NCI-H510A treated with DMSO at 0.1 percent for 48 hours (cell line): ENCODE results near the gene OSTC.
"Not testable (repeated sequence)": the region's sequence is repeated elsewhere in the genome, so short reads cannot be mapped to it uniquely, and the experiment has no call there.

ENCODE experiments used
- DNase-seq: peaks from one replicate; lab custom pipeline; 2025; lab: John Stamatoyannopoulos, UW

The OSTC gene

DNA sequence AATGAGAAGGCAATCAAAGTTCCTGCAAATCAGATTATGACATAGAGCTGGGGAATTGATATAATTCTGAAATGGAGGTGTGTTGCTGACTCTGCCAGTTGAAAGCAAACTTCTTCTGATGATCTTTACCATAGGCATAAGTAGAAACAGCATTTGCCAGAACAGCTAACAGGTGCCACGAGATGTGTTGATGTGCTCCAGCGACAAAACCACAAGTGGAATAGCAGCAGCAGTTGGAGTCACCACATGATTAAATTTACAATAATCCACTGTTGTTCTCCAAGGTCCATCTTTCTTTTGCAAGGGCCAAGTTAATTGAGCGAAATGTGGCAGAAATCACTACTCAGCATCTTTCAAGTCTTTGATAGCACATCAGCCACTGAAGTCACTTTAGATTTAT is 3.7 kb upstream of the OSTC start:
- no peak for DNase-seq

DNA sequence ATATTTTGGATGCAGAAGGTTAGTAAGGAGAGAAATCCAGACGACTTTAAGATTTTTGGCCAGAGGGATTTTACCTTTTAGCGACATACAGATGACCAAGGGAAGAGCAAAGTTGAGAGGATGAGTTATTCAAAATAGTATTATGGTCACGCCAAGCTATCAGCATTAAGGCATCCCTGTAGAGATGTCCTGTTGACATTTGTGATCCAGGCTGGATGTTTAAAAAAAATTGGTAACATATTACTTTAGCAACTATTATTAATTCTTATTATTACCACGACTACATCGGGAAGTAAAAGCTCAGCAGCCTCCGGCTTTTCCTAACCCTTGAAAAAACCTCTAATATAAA is 562 bp upstream of the OSTC start:
- DNase-seq: no peak

DNA sequence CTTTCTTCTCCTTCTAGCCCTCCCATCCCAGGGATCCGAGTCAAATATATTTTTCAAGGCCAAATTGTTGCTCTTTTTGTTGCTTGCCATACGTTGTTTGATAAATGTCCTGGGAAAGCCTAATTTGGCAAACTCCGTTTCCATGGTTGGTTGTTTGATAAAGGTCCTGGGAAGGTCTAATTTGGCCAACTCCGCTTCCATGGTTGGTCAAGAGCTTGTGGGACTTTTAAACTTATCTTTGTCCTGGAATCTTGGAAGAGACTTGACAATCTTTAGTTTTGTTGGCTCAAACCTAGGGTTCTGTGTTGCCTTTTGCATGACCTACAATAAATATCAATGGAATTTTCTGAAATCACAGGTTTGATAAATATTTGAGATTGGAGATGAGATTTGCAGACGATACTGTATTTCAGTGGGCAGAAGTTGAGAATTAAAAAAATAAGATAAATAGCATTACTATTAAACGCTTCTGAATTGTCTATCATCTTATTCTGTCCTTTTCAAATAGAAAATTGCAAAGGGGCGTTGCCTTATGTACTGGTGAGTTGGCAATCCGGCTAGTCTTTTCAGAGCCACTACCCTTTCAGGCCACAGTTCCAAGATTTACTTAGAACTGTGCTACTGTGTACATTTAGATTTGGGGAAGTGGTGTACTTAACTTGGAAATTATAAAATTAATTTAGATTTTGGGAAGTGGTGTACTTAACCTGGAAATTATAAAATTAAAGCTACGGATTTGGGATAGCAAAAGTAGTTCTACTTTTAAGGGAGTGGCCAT is 804 bp downstream of the OSTC start:
- DNase-seq: no peak

DNA sequence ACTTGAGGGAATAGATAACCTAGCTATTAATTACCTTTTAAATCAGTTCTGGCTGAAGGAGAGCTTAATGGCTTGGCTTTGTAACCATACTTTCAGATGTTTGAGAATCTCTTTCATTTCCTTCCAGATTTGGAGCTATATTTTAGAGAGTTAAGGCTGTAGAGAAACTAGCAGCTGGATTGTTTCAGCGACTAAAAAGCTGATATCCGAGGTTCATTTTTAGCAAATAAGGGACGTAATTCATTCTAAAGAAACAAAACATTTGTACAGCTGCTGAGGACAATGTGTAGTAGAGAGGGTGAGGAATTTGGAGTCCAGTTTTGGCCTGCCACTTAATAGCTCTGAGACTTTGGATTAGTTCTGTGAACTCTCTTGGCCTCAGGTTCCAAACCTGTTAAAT is 12.2 kb downstream of the OSTC start:
- no peak for DNase-seq

DNA sequence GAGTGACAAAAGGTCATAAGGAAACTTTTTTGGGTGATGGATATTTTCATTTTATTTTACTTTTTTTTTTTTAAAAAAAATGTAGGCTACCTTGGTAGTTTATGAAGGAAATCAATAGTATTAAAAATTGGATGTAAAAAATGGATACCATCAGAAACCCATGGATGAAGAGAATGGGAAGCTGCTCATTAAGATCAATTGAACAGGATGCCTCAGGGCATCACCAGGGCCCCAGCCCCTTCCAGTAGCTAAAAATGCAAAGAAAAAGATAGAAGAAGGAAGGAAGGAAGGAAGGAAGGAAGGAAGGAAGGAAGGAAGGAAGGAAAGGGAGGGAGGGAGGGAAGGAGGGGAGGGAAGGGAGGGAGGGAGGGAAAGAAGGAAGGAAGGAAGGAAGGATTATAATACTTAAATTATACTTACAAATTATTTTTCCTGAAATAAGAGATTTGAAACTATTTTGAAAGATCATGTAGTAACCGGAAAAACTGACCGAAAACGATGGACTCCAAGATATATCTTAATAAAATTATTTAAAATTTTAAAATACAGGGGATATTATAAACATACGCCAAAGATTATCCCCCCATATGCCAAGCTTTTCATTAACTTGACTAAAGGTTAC is 24.1 kb downstream of the OSTC start:
- DNase-seq: no peak

DNA sequence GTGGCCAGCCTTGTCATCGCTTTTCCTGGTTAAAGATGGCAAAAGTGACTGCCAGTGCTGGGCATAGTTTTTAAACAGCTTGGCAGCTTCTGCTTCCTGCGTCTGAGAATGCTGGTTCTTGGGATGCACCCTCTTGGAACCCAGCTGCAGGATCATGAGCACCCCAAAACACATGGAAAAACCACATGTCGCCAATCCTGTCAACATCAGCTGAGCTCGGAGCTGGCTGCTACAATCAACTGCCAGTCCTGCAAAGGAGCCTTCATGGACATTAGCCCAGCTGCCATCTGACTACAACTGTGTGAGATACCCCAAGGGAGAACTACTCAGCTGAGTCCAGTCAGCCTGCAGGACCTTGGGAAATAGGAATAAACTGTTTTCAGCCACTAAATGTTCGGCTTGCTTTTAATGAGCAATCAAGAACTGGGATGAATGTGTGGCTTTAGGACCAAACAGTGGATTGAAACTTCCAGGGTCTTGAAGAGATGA is 31.0 kb downstream of the OSTC start:
- DNase-seq: no peak

DNA sequence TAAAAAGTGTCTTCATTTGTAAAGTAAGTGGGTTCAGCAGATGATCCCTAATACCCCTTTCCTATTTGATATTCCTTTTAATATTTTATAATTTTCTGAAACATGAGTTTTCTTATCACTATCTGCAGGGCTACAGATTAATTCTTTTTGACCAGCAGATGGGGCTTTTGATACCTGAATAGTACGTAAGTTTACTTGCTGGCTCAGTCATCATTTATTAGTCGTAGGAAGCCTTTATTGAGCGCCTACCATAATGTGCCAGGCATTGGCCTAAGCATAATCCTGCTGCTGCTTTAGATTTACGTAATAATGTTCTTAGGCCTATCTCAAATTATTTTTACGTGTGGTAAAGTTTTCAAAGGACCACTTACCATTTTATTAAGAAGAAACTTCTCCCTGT is 33.1 kb downstream of the OSTC start:
- DNase-seq: peak; percentile 12

DNA sequence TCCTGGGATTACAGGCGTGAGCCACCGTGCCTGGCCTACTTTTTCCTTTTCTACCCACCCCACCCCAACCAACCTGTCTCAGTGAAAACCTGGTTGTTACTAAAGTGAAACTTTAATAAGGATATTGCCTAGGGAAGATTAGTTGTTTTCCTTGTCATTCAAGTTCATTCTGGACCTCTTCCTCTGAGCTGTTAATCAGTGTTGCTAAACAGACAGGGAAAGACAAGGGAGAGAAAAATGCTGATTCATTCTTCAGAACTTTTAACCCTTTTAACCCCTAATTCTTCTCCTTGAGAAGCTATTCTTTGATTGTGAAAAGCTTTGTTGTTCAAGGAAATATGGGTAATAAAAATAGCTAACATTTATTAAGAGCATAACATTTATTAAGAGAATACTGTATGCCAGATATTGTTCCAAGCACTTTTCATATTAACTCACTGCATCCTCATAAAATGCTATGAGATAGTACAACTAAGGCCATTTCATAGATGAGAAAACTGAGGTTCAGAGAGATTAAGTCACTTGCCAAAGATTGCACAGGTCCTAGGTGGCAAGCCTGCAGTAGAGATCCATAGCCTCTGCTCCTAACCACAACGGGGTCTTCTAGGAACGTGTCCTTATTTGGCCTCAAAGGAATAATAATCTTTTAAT is 34.8 kb downstream of the OSTC start:
- DNase-seq: no peak

DNA sequence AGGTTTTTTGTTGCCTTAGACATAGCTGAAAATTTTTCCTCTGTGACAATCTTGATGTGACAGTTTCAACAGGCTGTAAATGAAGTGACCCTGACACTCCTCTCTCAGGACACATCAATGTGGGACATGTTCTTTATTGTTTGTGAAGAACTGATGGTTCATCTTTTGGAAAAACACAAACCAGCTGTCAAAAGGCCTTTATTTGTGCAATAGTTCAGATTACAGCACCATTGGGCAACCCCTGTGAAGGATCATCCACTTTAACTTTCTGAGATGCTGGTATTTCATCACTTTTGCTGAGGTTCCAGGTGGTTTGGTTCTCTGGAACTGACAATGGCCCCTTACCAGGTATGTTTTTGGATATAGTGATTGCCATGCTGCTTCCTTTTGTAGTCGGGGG is 40.3 kb downstream of the OSTC start:
- no peak for DNase-seq

DNA sequence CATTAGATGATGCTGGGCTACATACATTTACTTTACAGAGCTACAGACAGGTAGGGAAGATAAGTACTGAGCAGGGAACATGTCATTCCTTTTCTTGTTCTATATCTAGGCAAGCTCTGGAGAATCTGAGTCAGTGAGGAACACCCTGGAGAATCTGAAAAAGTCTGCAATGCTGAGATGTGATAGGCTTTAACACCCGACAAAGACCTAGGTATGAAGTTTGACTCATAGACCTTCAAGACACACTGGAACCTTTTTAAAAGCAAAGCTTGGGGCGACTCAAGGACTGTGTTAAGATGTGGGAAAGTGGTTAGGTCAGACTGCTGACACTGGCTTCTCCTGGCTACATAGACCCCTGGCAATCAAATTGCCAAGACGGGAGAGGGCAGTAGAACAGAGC is 42.8 kb downstream of the OSTC start:
- no peak for DNase-seq

DNA sequence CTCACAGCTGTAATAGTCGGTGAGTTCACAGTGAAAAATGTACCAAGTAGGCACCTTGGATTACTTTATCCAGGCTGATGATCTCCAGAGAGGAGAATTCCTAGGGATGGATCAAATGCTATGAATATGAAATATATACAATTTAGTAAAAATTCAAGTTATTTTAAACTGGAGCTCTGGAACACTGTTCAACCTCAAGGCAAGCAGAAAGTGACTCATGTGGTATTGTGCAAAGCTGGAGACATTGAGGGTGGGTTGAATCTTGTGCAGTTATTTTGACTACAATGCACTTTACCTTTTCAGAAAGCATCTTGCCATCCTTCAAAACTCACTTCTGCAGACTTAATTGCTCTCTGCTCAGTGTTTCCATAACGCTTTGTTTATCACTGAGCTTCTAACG is 43.4 kb downstream of the OSTC start:
- DNase-seq: peak; percentile 2

DNA sequence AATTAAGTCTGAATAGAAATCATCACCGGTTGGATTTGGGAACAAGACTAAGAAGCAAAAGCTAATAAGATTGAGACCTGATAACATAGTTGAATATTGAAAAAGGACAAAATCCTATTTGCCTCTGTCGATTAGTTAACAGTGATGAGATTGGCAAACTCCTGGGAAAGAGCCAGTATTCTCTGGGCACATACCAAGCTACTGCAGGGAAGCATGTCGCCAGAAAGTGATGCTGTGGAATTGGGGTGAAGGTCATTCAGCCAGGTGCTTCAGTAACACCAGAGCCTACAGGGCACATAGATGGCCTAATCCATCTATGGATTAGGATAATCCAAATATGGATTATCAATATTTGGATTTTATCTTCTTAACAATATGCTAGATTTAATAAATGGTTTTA is 44.0 kb downstream of the OSTC start:
- DNase-seq: no peak

DNA sequence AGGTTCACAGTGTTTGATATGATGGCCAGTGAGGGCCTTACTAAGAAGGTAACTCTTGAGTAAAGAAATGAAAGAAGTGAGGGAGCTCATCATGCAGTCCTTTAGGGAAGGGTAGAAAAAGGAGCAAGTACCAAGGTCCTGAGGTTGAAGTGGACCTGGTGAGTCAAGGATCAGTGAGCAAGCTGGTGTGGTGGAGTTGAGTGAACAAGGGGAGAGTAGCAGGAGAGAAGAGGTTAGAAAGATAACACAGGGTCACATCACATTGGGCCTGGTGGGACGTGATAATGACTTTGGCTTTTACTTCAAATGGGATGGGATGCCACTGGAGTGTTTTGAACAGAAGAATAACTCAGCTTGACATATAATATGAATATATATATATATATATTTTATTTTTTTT is 44.7 kb downstream of the OSTC start:
- no peak for DNase-seq

DNA sequence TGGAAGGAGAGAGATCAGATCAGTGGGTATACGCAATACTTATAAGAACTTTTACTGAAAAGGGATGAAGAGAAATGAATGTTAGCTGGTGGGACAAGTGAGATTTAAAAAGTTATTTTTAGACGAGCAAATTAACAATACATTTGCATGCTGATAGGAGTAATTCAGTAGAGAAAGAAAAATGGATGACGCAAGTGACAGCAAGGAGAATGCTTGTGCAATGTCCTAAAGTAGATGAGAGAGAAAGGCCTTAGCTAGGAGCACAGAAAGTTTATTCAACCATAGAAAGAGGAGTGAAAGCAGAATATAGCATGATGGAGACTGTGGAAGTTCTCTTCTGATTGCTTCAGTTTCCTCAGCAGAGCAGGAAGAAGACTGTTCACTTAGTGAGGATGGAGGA is 45.8 kb downstream of the OSTC start:
- DNase-seq: no peak

DNA sequence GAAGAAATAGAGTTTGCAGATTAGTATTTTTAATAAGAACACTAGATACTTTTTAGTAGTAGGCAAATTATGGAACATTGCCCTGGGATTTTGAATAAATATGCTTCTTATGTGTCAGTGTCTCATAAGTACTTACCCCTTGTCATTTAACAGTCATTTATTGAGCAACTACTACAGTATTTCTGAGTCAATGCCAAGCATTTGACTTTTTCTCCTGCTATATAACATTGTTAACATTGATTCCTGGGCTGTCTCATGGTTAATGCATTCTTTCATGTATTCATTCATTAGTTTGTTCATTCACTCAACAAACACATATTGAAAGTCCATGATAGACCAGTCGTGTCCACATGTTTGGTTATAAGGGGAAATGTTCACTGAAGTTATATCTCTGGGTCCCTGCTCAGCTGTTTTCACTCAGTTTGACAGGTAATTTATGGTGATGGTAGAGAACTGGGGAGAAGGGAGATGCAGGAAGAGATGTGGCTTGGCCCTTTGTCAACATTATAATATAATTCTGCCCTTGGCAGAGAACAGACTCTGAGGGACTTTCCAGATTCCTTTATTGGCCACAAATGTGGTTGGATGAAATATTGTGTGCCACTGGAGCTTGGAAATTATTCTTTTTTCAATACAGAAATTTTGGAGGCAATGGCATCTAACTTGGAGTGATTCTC is 49.8 kb downstream of the OSTC start:
- DNase-seq: no peak

DNA sequence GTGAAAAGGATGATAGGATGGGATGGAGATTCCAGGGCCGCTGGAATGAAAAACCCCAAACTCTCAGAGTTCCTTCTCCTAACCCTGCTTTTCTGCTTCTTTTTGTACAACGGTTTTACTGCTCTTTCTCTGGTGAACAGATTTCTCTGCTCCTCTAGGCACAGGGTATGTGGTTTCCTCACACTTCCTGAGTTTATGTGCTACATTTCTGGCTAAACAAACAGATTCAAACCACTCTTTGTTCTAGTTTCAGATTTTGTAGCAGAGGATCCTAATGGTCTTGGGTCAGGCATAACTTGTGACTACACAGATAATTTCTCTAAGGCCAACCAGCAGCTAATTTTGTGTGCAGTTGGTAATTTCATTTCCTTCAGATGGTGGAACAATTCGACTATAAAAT is 52.6 kb downstream of the OSTC start:
- no peak for DNase-seq

DNA sequence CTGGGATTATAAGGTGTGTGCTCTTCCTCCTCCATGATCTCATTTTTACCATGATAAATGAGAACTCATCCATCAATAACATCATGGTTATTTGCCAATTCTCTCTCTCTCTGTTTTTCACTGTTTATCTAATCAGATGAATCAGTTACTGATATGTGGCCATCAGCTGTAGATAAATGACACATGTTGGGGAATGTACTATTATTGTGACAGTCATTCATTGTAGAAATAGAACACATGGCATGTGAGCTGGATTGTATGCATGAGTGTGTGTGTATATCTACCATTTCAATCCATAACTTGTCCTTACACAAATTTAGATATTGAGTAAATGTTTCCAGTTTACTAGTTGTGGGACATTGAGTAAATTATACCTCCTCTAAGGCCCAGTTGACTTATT is 53.0 kb downstream of the OSTC start:
- DNase-seq: no peak

DNA sequence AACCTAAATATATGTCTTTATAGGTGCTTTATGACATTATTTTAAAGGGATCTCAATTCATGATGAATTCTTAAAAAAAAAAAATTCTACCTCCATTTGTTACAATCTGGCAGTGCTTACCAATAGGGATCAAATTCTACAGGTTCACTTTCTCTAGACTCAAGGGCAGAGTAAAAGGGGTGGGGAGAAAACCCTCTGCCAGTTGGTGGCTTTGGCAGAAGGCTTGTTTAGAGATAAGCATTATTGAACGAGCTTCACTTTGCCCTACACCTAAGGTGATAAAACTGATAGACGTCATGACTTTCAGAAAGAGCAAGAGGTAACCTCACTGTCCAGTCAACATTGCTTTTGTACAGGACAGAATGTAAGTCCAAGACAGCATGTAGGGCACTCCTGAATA is 53.6 kb downstream of the OSTC start:
- no peak for DNase-seq

DNA sequence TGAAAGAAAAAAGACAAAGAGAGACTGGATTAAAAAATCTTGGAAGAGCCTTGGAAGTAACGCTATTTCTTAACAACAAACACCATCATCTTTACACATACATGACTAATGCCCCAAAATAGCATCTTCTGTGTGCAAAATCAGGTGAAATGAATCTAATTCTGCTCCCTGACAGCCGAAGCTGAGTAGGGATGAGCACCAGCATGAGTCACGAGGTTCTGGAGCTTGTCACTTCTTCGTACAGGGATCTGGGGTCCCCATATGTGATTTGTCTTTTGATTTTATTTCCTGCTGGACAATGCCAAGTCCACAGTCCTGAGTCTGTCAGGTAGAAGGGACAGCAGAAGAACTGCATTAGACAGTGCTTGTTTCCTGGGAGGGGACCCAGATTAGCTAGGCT is 55.9 kb downstream of the OSTC start:
- DNase-seq: no peak

DNA sequence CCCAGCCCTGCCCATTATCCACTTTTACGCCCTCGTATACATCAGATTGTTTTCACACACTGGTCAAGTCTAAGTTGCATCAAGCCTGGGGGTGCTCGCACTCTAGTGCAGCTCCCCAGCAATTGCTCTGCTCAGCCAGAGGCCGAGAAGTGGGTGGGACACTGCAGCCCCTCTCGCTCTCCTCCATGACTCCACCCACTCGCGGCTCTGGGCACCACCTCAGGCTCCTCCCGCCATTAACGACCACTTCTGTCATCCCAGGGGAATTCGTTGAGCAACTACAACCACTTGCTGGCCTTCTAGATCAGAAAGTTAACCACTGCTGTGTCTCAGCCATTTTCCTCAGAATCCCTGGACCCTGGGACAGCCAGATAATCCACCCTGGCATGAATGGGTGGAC is 58.8 kb downstream of the OSTC start:
- no peak for DNase-seq

DNA sequence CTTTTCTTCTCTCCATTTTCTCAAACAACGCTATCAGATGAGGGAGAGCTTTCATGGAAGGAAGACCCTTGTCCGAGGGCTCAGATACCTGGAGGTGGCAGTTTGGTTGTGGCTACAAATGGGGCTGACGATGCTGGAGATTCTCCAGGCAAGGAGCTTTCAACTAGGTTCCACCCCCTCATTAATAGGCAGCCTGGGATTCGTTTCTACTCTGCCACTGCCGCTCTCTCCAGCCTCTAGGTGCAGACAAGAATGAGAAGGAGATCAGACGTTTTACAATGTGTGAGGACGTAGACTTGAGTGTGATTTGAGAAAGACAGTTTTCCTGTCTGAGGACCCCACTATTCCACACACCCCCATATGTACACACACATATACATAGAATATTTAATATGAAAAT is 59.3 kb downstream of the OSTC start:
- no peak for DNase-seq

DNA sequence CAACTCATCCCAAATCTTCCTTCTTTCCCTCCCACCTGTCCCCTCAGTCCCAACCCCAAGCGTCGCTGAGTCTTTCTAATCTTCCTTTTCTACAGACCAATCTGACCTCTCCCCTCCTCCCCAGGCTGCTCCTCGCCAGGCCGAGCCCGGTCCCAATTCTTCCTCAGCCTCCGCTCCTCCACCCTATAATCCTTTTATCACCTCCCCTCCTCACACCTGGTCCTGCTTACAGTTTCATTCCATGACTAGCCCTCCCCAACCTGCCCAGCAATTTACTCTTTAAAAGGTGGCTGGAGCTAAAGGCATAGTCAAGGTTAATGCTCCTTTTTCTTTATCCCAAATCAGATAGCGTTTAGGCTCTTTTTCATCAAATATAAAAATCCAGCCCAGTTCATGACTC is 60.2 kb downstream of the OSTC start:
- not testable (repeated sequence) for DNase-seq

DNA sequence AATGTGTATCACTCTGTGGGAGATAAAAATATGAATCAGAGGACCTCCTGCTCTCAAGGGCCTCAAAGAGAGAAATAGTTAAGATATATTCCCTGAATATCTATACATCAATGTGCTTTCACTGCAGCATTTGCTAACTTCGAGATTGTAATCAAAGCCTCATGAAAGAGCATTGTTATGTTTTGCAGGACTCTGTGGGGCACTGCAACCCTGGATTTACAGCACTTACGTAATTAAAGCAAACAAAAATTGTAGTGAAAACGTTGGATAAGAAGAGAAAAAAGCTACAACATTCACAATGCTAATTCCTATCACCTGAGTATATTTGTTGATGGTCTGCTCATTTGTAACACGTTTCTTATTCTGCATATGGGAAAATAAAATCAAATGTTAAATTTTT is 64.5 kb downstream of the OSTC start:
- DNase-seq: no peak
